A549 (cell line): ENCODE data around the gene MTFMT. TPM values are rescaled to one million over a fixed set of nuclear protein-coding genes. Genes with fewer than 3 reads are reported as not detected.

ENCODE experiments used
- ATAC-seq, 2 experiments: fragments of 200-7000 bp in 1 of 2; fragments of >200 bp in 1 of 2; cut with Nextera tagmentation in 1 of 2; cut with Tn5 transposase in 1 of 2; 3 replicates each; pipeline versions ENCODE4 v1.8.0 to v1.9.1; 2018 to 2020; ENCODE audit warnings: mild to moderate bottlenecking in 1 of 2, moderate library complexity in 1 of 2
- CTCF ChIA-PET: fragments of 300-600 bp; sonication (Branson Sonifier 250); formaldehyde crosslinking; extraction: SDS; loops from one replicate; lab custom pipeline; 2021; ENCODE audit warnings: antibody characterized with exemption, inconsistent platforms; lab: Yijun Ruan, JAX
- POLR2A ChIA-PET: fragments of 350-600 bp; formaldehyde crosslinking; extraction: SDS; loops from one replicate; lab custom pipeline; 2021; ENCODE audit warnings: antibody characterized with exemption, inconsistent platforms; lab: Yijun Ruan, JAX
- DNase-seq, 2 experiments: peaks; one replicate each; pipeline versions ENCODE4 v3.0.0 to v3.0.0-alpha.2; 2011 to 2016; ENCODE audit warnings: low read depth in 1 of 2, low spot score in 1 of 2
- FAIRE-seq: peaks from 2 replicates; lab custom pipeline; 2011; peaks lifted over from hg19 to GRCh38; lab: Jason Lieb, UNC
- H3K27ac ChIP-seq, 2 experiments: fragments of >200 bp; sonication (Bioruptor Twin); formaldehyde crosslinking; 3 replicates each; pipeline ENCODE4 v1.5.1; 2016 to 2017
- H3K4me1 ChIP-seq: fragments of >200 bp; sonication (Bioruptor Twin); formaldehyde crosslinking; 3 replicates; pipeline ENCODE4 v1.6.1; 2016
- H3K4me2 ChIP-seq: fragments of >200 bp; sonication (Bioruptor Twin); formaldehyde crosslinking; 3 replicates; pipeline ENCODE4 v1.6.1; 2016
- H3K4me3 ChIP-seq: fragments of >200 bp; sonication (Bioruptor Twin); formaldehyde crosslinking; 3 replicates; pipeline ENCODE4 v1.5.1; 2016
- H3K9me3 ChIP-seq: fragments of >200 bp; sonication (Bioruptor Twin); formaldehyde crosslinking; 3 replicates; pipeline ENCODE4 v1.6.1; 2016
- BHLHE40 ChIP-seq: IDR thresholded peaks from 2 replicates; pipeline ENCODE4 v1.6.1; 2012; ENCODE audit warnings: low read depth, low read length, inconsistent platforms
- CBX2 ChIP-seq: fragments of 200-600 bp; sonication (generic); IDR thresholded peaks from 2 replicates; pipeline ENCODE4 v1.6.1; 2016; ENCODE audit warnings: low read depth, mild to moderate bottlenecking, borderline replicate concordance
- CEBPB ChIP-seq, 2 experiments: fragments of >200 bp in 1 of 2; sonication (Bioruptor Twin) in 1 of 2; formaldehyde crosslinking in 1 of 2; IDR thresholded peaks; 2 replicates each; pipeline ENCODE4 v1.6.1; 2012 to 2016
- EHMT2 ChIP-seq: fragments of 200-600 bp; sonication (generic); IDR thresholded peaks from 2 replicates; pipeline ENCODE4 v1.6.1; 2016; ENCODE audit warnings: antibody characterized with exemption, low read depth, mild to moderate bottlenecking, moderate library complexity
- FOSB ChIP-seq: fragments of 250-450 bp; sonication (Bioruptor Pico); IDR thresholded peaks from 2 replicates; pipeline ENCODE4 v1.5.0; 2020; ENCODE audit warnings: mild to moderate bottlenecking, moderate library complexity
- FOSL2 ChIP-seq, 2 experiments: fragments of 450-650 bp in 1 of 2; fragments of >200 bp in 1 of 2; sonication (Bioruptor Twin) in 1 of 2; formaldehyde crosslinking; IDR thresholded peaks; 2 replicates each; pipeline versions ENCODE4 v1.5.0 to v1.6.1; 2016 to 2020; ENCODE audit warnings: mild to moderate bottlenecking in 1 of 2, moderate library complexity in 1 of 2
- FOXS1 ChIP-seq: fragments of 250-450 bp; sonication (Bioruptor Pico); IDR thresholded peaks from 2 replicates; pipeline ENCODE4 v1.5.0; 2020; ENCODE audit warnings: mild to moderate bottlenecking, moderate library complexity
- HOXB5 ChIP-seq: fragments of 250-450 bp; sonication (Bioruptor Pico); IDR thresholded peaks from 2 replicates; pipeline ENCODE4 v1.5.0; 2020; ENCODE audit warnings: mild to moderate bottlenecking, moderate library complexity
- KDM5A ChIP-seq: fragments of 200-600 bp; sonication (generic); IDR thresholded peaks from 2 replicates; pipeline ENCODE4 v1.6.1; 2016; ENCODE audit warnings: antibody characterized with exemption, mild to moderate bottlenecking
- MAZ ChIP-seq: fragments of 150-350 bp; IDR thresholded peaks from 2 replicates; pipeline ENCODE4 v1.6.1; 2014; ENCODE audit warnings: antibody characterized with exemption, low read depth, low read length, borderline replicate concordance
- NFE2L2 ChIP-seq: fragments of 150-350 bp; conservative IDR thresholded peaks from 2 replicates; pipeline ENCODE4 v1.6.1; 2014; ENCODE audit warnings: low read length
- PHF8 ChIP-seq: fragments of 200-600 bp; sonication (generic); IDR thresholded peaks from 2 replicates; pipeline ENCODE4 v1.6.1; 2016; ENCODE audit warnings: low read depth, mild to moderate bottlenecking, antibody characterized with exemption, moderate library complexity, borderline replicate concordance
- POLR2A ChIP-seq: IDR thresholded peaks from 2 replicates; pipeline ENCODE4 v1.6.1; 2012; ENCODE audit warnings: mild to moderate bottlenecking, low read length
- RARB ChIP-seq: fragments of 250-450 bp; sonication (Bioruptor Pico); IDR thresholded peaks from 2 replicates; pipeline ENCODE4 v1.8.0; 2021; ENCODE audit warnings: mild to moderate bottlenecking, moderate library complexity
- RCOR1 ChIP-seq: fragments of 150-350 bp; IDR thresholded peaks from 2 replicates; pipeline ENCODE4 v1.6.1; 2014; ENCODE audit warnings: antibody characterized with exemption, low read length, low read depth
- RFX5 ChIP-seq: fragments of 450-650 bp; IDR thresholded peaks from 2 replicates; pipeline ENCODE4 v1.7.1; 2014; ENCODE audit warnings: antibody characterized with exemption, mild to moderate bottlenecking, moderate library complexity
- RNF2 ChIP-seq: fragments of 200-600 bp; sonication (generic); IDR thresholded peaks from 2 replicates; pipeline ENCODE4 v1.6.1; 2016; ENCODE audit warnings: low read depth, mild to moderate bottlenecking, antibody characterized with exemption, moderate library complexity, borderline replicate concordance
- ZC3H11A ChIP-seq: fragments of 450-650 bp; IDR thresholded peaks from 2 replicates; pipeline ENCODE4 v1.6.1; 2014; ENCODE audit warnings: antibody characterized with exemption, mild to moderate bottlenecking
- ZFP36 ChIP-seq: fragments of 450-650 bp; IDR thresholded peaks from 2 replicates; pipeline ENCODE4 v1.6.1; 2014; ENCODE audit warnings: borderline replicate concordance; ENCODE audit not compliant: partially characterized antibody
- ZSCAN20 ChIP-seq: fragments of 250-450 bp; sonication (Bioruptor Pico); IDR thresholded peaks from 2 replicates; pipeline ENCODE4 v1.8.0; 2022; ENCODE audit warnings: mild to moderate bottlenecking, moderate library complexity
- WGBS: methylation state at CpG from one replicate; pipeline ENCODE4 v1.1.6; 2017; ENCODE audit errors: missing lambda C conversion rate; 5-methylcytosine and 5-hydroxymethylcytosine counted together
- polyA plus RNA-seq, 4 experiments: library from polyadenylated mRNA; depleted of rRNA in 3 of 4; stranded (reverse); fragments of >200 nt; fragmentation: RNase III in 1 of 4; extraction: RNeasy Plus Mini Kit Qiagen cat#74134 plus additional on column Dnase treatment in 1 of 4; gene quantifications; 2 replicates in 3 of 4; 3 replicates in 1 of 4; pipeline ENCODE4 v1.2.3, GENCODE V29; 2011 to 2017
- TF ChIP-seq, protein P1 (sequence below): fragments of >200 bp; sonication (Bioruptor Twin); formaldehyde crosslinking; IDR thresholded peaks from 2 replicates; pipeline ENCODE4 v1.6.1; 2016
- TF ChIP-seq, protein P2 (sequence below): fragments of 250-450 bp; sonication (Bioruptor Pico); IDR thresholded peaks from 2 replicates; pipeline ENCODE4 v1.5.0; 2020; ENCODE audit warnings: low read depth, mild to moderate bottlenecking, moderate library complexity
- TF ChIP-seq, protein P3 (sequence below): IDR thresholded peaks from 2 replicates; pipeline ENCODE4 v1.6.1; 2012; ENCODE audit warnings: low read depth, borderline replicate concordance
- TF ChIP-seq, protein P4 (sequence below): fragments of 450-650 bp; IDR thresholded peaks from 2 replicates; pipeline ENCODE4 v1.6.1; 2014; ENCODE audit warnings: antibody characterized with exemption

The MTFMT gene
- polyA plus RNA-seq, 2 of the 4 experiments (the other 2 are of a cell fraction): 21.4 to 23.4 TPM

DNA sequence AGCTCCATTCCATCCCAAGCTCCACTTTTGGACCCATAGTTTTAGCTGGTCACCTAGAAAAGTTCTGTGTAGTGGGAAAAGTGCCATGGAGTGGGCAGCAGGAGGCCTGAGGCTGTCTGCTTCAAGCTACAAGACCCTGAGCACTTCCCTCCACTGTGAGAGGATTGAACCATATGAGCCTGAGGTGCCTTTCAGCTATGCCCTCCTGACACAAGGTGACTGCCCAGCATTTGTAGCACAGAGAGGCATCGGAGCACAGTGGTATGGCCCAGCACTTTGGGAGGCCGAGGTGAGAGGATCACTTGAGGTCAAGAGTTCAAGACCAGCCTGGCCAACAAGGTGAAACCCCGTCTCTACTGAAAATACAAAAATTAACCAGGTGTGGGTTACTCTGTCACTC lies 43.2 kb upstream of the MTFMT start:
- no peak for DNase-seq
- Histone ChIP-seq H3K4me1 (peaks cover 5% of the 10 kb centered on the region; the same call in 2 of the 3 replicates), H3K4me3 (no peak overlapping the region), H3K9me3 (no peaks in the 10 kb centered on the region), H3K27ac (no peak overlapping the region), H3K4me2 (no peak overlapping the region)
- no peak for FAIRE-seq
- ATAC-seq: no peak
- ChIA-PET POLR2A (no interaction called here), CTCF (interaction anchor here (7.3 to 32.9 kb wide), 3 partner anchors 13 to 39 kb away, joined by 75 to 1280 read pairs (median 254); partner anchors contain the start of genes MTFMT, RASL12 and SLC51B)
- WGBS: 87% methylated on average over 3 of the region's 3 CpGs
- TF ChIP-seq, protein P1, sequence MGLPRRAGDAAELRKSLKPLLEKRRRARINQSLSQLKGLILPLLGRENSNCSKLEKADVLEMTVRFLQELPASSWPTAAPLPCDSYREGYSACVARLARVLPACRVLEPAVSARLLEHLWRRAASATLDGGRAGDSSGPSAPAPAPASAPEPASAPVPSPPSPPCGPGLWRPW: no peak
- TF ChIP-seq FOXS1 (CRISPR knock-in tag) (no peak), PHF8 (no peak), NFE2L2 (no peak)

DNA sequence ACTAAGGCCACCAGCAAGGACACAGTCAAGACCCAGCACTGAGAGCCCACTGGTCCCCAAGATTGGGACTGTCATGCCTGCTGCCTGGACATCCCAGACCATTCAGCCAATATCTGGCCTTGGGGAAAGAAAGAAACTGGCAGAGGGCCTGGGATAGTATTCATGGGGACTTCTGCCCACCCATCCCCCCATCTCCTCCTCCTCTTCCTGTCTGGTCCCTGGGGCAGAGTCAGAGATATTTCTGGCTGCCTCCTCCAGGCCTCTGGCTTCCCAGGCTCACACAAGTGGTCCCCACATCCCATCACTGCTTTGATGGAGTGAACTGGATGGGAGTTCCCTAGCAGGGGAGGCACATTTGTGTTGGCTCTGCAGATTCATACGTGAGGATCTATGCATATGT lies 42.6 kb upstream of the MTFMT start:
- FAIRE-seq (no peak), DNase-seq (no peak), ATAC-seq (no peak)
- H3K4me2 ChIP-seq: no peak overlapping the region
- WGBS: 100% methylated on average over 1 of the region's 1 CpG
- ChIA-PET POLR2A (no interaction called here), CTCF (interaction anchor here (7.3 to 32.9 kb wide), 3 partner anchors 14 to 39 kb away, joined by 75 to 1280 read pairs (median 254); partner anchors contain the start of genes MTFMT, RASL12 and SLC51B)
- H3K9me3 ChIP-seq: no peaks in the 10 kb centered on the region
- no peak overlapping the region for H3K4me3 ChIP-seq
- H3K4me1 ChIP-seq: peaks cover 5% of the 10 kb centered on the region; the same call in 2 of the 3 replicates
- no peak for TF ChIP-seq FOSB (CRISPR knock-in tag)
- TF ChIP-seq, protein P2, sequence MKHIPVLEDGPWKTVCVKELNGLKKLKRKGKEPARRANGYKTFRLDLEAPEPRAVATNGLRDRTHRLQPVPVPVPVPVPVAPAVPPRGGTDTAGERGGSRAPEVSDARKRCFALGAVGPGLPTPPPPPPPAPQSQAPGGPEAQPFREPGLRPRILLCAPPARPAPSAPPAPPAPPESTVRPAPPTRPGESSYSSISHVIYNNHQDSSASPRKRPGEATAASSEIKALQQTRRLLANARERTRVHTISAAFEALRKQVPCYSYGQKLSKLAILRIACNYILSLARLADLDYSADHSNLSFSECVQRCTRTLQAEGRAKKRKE (CRISPR knock-in tag): no peak
- no peak overlapping the region; a peak in 1 of 6 replicates for H3K27ac ChIP-seq

DNA sequence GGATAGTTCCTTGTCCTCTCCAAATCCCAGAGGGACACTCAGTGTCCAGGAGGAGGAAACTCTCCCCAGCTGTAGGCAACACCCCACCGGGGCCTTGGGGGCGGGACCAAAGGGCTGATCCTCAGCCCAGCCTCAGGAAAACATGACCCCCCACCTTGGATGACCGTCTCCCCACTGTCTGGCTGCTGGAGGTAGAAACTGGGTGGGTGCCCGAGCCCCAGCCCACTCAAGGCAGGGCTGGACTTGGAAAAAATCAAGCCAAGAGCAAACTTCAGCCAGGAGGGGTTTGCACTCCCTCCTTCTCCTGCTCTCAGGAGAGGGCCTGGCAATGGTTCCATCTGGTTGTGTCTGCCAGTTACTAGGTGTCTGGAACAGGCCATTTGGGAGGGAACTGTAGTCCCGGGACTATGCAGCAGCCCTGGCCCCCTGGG lies 42.0 kb upstream of the MTFMT start:
- no peaks in the 10 kb centered on the region for H3K9me3 ChIP-seq
- TF ChIP-seq MAZ: no peak
- no peak for TF ChIP-seq ZC3H11A
- TF ChIP-seq, protein P3, sequence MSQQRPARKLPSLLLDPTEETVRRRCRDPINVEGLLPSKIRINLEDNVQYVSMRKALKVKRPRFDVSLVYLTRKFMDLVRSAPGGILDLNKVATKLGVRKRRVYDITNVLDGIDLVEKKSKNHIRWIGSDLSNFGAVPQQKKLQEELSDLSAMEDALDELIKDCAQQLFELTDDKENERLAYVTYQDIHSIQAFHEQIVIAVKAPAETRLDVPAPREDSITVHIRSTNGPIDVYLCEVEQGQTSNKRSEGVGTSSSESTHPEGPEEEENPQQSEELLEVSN: no peak
- no peak for TF ChIP-seq KDM5A
- TF ChIP-seq, protein P1: no peak
- TF ChIP-seq RCOR1: no peak
- no peak for TF ChIP-seq POLR2A
- no peak for TF ChIP-seq EHMT2
- TF ChIP-seq HOXB5 (CRISPR knock-in tag): no peak
- TF ChIP-seq CBX2: no peak
- TF ChIP-seq CEBPB (IDR thresholded peaks at IDR 0.05): no peak
- TF ChIP-seq RFX5: no peak
- TF ChIP-seq RNF2: no peak
- no peak for TF ChIP-seq ZSCAN20 (CRISPR knock-in tag)
- TF ChIP-seq, protein P2 (CRISPR knock-in tag): no peak
- no peak for TF ChIP-seq FOSL2 (IDR thresholded peaks at IDR 0.05)
- TF ChIP-seq FOSL2 (CRISPR knock-in tag; IDR thresholded peaks at IDR 0.05): no peak
- no peak for TF ChIP-seq BHLHE40
- no peak for TF ChIP-seq ZFP36
- TF ChIP-seq, protein P4, sequence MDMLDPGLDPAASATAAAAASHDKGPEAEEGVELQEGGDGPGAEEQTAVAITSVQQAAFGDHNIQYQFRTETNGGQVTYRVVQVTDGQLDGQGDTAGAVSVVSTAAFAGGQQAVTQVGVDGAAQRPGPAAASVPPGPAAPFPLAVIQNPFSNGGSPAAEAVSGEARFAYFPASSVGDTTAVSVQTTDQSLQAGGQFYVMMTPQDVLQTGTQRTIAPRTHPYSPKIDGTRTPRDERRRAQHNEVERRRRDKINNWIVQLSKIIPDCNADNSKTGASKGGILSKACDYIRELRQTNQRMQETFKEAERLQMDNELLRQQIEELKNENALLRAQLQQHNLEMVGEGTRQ: no peak
- TF ChIP-seq RARB (CRISPR knock-in tag): no peak
- FAIRE-seq (no peak), ATAC-seq (peak in 1 of 2 experiments; percentile 20; a peak in 2 of 6 replicates), DNase-seq (no peak)
- no peak overlapping the region for H3K4me2 ChIP-seq
- no peak overlapping the region for H3K4me3 ChIP-seq
- ChIA-PET CTCF (interaction anchor here (32.9 to 33.7 kb wide), 2 partner anchors 2 to 17 kb away, joined by 1280 read pairs; partner anchors contain the start of genes KBTBD13, RASL12 and SLC51B), POLR2A (no interaction called here)
- WGBS: 75% methylated on average over 5 of the region's 5 CpGs
- no peak overlapping the region; a peak in 1 of 6 replicates for H3K27ac ChIP-seq
- H3K4me1 ChIP-seq: peaks cover 5% of the 10 kb centered on the region; the same call in 2 of the 3 replicates
